PC-3 (cell line): ENCODE results near the gene HIVEP3. TPM values are rescaled to one million over a fixed set of nuclear protein-coding genes. Genes with fewer than 3 reads are reported as not detected.

ENCODE experiments used
- ATAC-seq: fragments of 200-7000 bp; cut with Tn5 transposase; 2 replicates; pipeline ENCODE4 v1.9.1; 2020; ENCODE audit warnings: mild to moderate bottlenecking, moderate library complexity
- BruUV-seq: library from RNA; stranded (reverse); fragments of 400-500 nt; replicated peaks from 2 replicates; lab custom pipeline; 2021; lab: Mats Ljungman, UMichigan
- CTCF ChIA-PET: fragments of 300-600 bp; sonication (Branson Sonifier 250); formaldehyde crosslinking; loops from one replicate; lab custom pipeline; 2022; ENCODE audit warnings: antibody characterized with exemption; lab: Charles Lee
- POLR2A ChIA-PET: fragments of 300-600 bp; sonication (Branson Sonifier 250); formaldehyde crosslinking; loops from one replicate; lab custom pipeline; 2022; ENCODE audit warnings: antibody characterized with exemption; ENCODE audit not compliant: unreplicated experiment; lab: Charles Lee
- DNase-seq: peaks from one replicate; pipeline ENCODE4 v3.0.0-alpha.2; 2015
- H2AFZ ChIP-seq: fragments of 300-600 bp; sonication (generic); 2 replicates; pipeline ENCODE4 v1.6.0; 2016; ENCODE audit warnings: antibody characterized with exemption, low read length
- H3F3A ChIP-seq: fragments of 300-600 bp; sonication (generic); one replicate; pipeline ENCODE4 v1.6.0; 2017; ENCODE audit warnings: antibody characterized with exemption, low read length, control low read depth, mild to moderate bottlenecking; ENCODE audit not compliant: unreplicated experiment
- H3K27ac ChIP-seq: fragments of 300-600 bp; sonication (generic); 2 replicates; pipeline ENCODE4 v1.5.1; 2016; ENCODE audit warnings: mild to moderate bottlenecking, low read length
- H3K27me3 ChIP-seq: fragments of 300-600 bp; sonication (generic); 2 replicates; pipeline ENCODE4 v1.6.1; 2016; ENCODE audit warnings: low read length, mixed read lengths
- H3K36me3 ChIP-seq: fragments of 300-600 bp; sonication (generic); 2 replicates; pipeline ENCODE4 v1.6.1; 2016; ENCODE audit warnings: low read depth, mixed run types, low read length, mixed read lengths
- H3K4me1 ChIP-seq: fragments of 300-600 bp; sonication (generic); 2 replicates; pipeline ENCODE4 v1.5.1; 2016; ENCODE audit warnings: low read length; ENCODE audit not compliant: insufficient read depth
- H3K4me2 ChIP-seq: fragments of 300-600 bp; sonication (generic); 2 replicates; pipeline ENCODE4 v1.6.0; 2016; ENCODE audit warnings: low read length
- H3K4me3 ChIP-seq: fragments of 300-600 bp; sonication (generic); 2 replicates; pipeline ENCODE4 v1.5.1; 2016; ENCODE audit warnings: mild to moderate bottlenecking, low read length, mixed read lengths
- H3K79me2 ChIP-seq: fragments of 300-600 bp; sonication (generic); 2 replicates; pipeline ENCODE4 v1.6.1; 2017; ENCODE audit warnings: low read length, mixed read lengths
- H3K9ac ChIP-seq: fragments of 300-600 bp; sonication (generic); 2 replicates; pipeline ENCODE4 v1.6.0; 2016; ENCODE audit warnings: mild to moderate bottlenecking, low read length
- H3K9me2 ChIP-seq: fragments of 300-600 bp; sonication (generic); replicated peaks from 2 replicates; pipeline ENCODE4 v1.6.1; 2016; ENCODE audit warnings: mixed run types, low read length, mixed read lengths
- H3K9me3 ChIP-seq: fragments of 300-600 bp; sonication (generic); 2 replicates; pipeline ENCODE4 v1.6.1; 2016; ENCODE audit warnings: low read length, mixed read lengths
- H4K20me1 ChIP-seq: fragments of 300-600 bp; sonication (generic); 2 replicates; pipeline ENCODE4 v1.6.1; 2016; ENCODE audit warnings: low read length, mixed read lengths
- EZH2 ChIP-seq: fragments of 300-600 bp; sonication (generic); IDR thresholded peaks from one replicate; pipeline ENCODE4 v1.6.1; 2017; ENCODE audit warnings: antibody characterized with exemption, mild to moderate bottlenecking, low read length; ENCODE audit not compliant: unreplicated experiment
- EZH2phosphoT487 ChIP-seq: fragments of 300-600 bp; sonication (generic); IDR thresholded peaks from 2 replicates; pipeline ENCODE4 v1.6.1; 2018; ENCODE audit warnings: mild to moderate bottlenecking, antibody characterized with exemption, low read length, borderline replicate concordance
- intact Hi-C: fragments of 100-400 bp; cut with micrococcal nuclease; formaldehyde crosslinking; loops from 2 replicates; pipeline ENCODE4 v1.9.0; 2023
- total RNA-seq: library from RNA; depleted of rRNA; stranded (reverse); fragments of >200 nt; gene quantifications from 2 replicates; pipeline ENCODE4 v1.2.3, GENCODE V29; 2014
- TF ChIP-seq, protein P1 (sequence below): fragments of 300-600 bp; sonication (generic); conservative IDR thresholded peaks from 2 replicates; pipeline ENCODE4 v1.5.1; 2017; ENCODE audit warnings: antibody characterized with exemption, low read depth, mild to moderate bottlenecking, low read length

The HIVEP3 gene
- total RNA-seq, 1 experiment from 2014 or later, result 9.8 TPM

- CTCF ChIA-PET, result no interaction called here
- H3K36me3 ChIP-seq, result no peaks in the 10 kb centered on the region
- TF ChIP-seq EZH2 (no peak), EZH2phosphoT487 (no peak)
- TF ChIP-seq, protein P1, sequence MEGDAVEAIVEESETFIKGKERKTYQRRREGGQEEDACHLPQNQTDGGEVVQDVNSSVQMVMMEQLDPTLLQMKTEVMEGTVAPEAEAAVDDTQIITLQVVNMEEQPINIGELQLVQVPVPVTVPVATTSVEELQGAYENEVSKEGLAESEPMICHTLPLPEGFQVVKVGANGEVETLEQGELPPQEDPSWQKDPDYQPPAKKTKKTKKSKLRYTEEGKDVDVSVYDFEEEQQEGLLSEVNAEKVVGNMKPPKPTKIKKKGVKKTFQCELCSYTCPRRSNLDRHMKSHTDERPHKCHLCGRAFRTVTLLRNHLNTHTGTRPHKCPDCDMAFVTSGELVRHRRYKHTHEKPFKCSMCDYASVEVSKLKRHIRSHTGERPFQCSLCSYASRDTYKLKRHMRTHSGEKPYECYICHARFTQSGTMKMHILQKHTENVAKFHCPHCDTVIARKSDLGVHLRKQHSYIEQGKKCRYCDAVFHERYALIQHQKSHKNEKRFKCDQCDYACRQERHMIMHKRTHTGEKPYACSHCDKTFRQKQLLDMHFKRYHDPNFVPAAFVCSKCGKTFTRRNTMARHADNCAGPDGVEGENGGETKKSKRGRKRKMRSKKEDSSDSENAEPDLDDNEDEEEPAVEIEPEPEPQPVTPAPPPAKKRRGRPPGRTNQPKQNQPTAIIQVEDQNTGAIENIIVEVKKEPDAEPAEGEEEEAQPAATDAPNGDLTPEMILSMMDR, result no peak
- no peak overlapping the region for H3K4me3 ChIP-seq
- no peaks in the 10 kb centered on the region for H3K9me2 ChIP-seq
- ATAC-seq (no peak), DNase-seq (no peak)
- H3K4me2 ChIP-seq, result no peak overlapping the region
- H3K9ac ChIP-seq, result no peak overlapping the region
- POLR2A ChIA-PET, result interaction anchor here (0.6 kb wide), 1 partner anchor 1702 kb away, joined by 3 read pairs; no protein-coding TSS in a partner anchor
- H4K20me1 ChIP-seq, result no peaks in the 10 kb centered on the region
- peaks cover 13% of the 10 kb centered on the region for H3K4me1 ChIP-seq
- H3K79me2 ChIP-seq, result peaks cover 73% of the 10 kb centered on the region
- no peaks in the 10 kb centered on the region for H3K9me3 ChIP-seq
- no peaks in the 10 kb centered on the region for H3K27me3 ChIP-seq
- H3K27ac ChIP-seq, result no peak overlapping the region
- intact Hi-C loops, result no loop called here
- no TSS peak for BruUV-seq
- no peaks in the 10 kb centered on the region for H3F3A ChIP-seq
- no peak overlapping the region for H2AFZ ChIP-seq
These were observed 27.4 kb downstream of the HIVEP3 start for GRCh38 chr1:41891199-41891896.

DNA sequence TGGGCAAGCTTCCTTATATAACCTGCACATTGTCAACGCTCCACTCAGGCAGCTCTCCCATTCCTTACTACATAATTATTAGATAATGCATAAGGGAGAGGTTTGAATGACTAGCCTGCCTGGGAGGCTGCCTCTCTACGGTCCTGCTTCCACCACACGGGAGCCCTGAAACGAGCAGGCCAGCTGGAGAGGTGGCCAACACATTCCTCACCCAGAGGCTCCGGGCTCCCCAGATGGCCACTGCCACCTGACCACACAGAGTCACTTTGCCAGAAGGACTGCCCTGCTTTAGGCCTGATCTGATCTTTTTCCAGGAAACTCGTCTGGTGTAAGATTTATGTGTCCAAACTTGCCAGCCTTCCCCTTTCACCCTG is 27.9 kb downstream of the HIVEP3 start:
- H3K4me3 ChIP-seq, result no peak overlapping the region
- H3K4me2 ChIP-seq, result no peak overlapping the region
- ATAC-seq (no peak), DNase-seq (no peak)
- H3K9ac ChIP-seq, result no peak overlapping the region
- peaks cover 8% of the 10 kb centered on the region for H3K4me1 ChIP-seq
- intact Hi-C loops, result no loop called here
- no peaks in the 10 kb centered on the region for H3K9me2 ChIP-seq
- H4K20me1 ChIP-seq, result no peaks in the 10 kb centered on the region
- ChIA-PET CTCF (no interaction called here), POLR2A (no interaction called here)
- TF ChIP-seq EZH2phosphoT487 (no peak), EZH2 (no peak)
- TF ChIP-seq, protein P1, result no peak
- no peak overlapping the region for H3K27ac ChIP-seq
- H3F3A ChIP-seq, result no peaks in the 10 kb centered on the region
- no peaks in the 10 kb centered on the region for H3K27me3 ChIP-seq
- peaks cover 73% of the 10 kb centered on the region for H3K79me2 ChIP-seq
- H3K9me3 ChIP-seq, result no peaks in the 10 kb centered on the region
- H2AFZ ChIP-seq, result no peak overlapping the region
- BruUV-seq, result no TSS peak
- H3K36me3 ChIP-seq, result no peaks in the 10 kb centered on the region

GRCh38 chr1:41889506-41890414 is 29.0 kb downstream of the HIVEP3 start:
- Histone ChIP-seq H2AFZ (no peak overlapping the region), H3K9ac (no peak overlapping the region), H4K20me1 (no peaks in the 10 kb centered on the region), H3K9me3 (no peaks in the 10 kb centered on the region), H3K27ac (no peak overlapping the region), H3F3A (no peaks in the 10 kb centered on the region), H3K4me1 (no peaks in the 10 kb centered on the region), H3K9me2 (no peaks in the 10 kb centered on the region), H3K4me2 (no peak overlapping the region), H3K4me3 (no peak overlapping the region), H3K79me2 (peaks cover 68% of the 10 kb centered on the region), H3K27me3 (no peaks in the 10 kb centered on the region), H3K36me3 (no peaks in the 10 kb centered on the region)
- intact Hi-C loops, result no loop called here
- TF ChIP-seq EZH2phosphoT487 (no peak), EZH2 (no peak)
- TF ChIP-seq, protein P1, result no peak
- no peak for DNase-seq
- no peak for ATAC-seq
- no TSS peak for BruUV-seq
- ChIA-PET POLR2A (no interaction called here), CTCF (no interaction called here)
